CD4-positive, alpha-beta T cell treated with Interleukin-17A for 1 hour (primary cell): ENCODE measurements around the gene SORT1.
"Not testable (repeated sequence)": the region's sequence is repeated elsewhere in the genome, so short reads cannot be mapped to it uniquely, and the experiment has no call there.

Experiments used
- DNase-seq: peaks from one replicate; pipeline ENCODE4 v3.0.0-alpha.2; 2020

Gene SORT1

GRCh38 chr1:109327285-109327684 is 70.4 kb downstream of the SORT1 start:
- DNase-seq, result no peak

- no peak for DNase-seq
Measured at GRCh38 chr1:109322974-109323373, 74.7 kb downstream of the SORT1 start.

- DNase-seq, result no peak
Measured at GRCh38 chr1:109319114-109319513, 78.6 kb downstream of the SORT1 start.

GRCh38 chr1:109316506-109316905 is 81.2 kb downstream of the SORT1 start:
- DNase-seq, result no peak

- DNase-seq, result no peak
Measured at GRCh38 chr1:109315288-109315687, 82.4 kb downstream of the SORT1 start.

GRCh38 chr1:109314795-109315194 is 82.9 kb downstream of the SORT1 start:
- DNase-seq, result no peak

GRCh38 chr1:109312978-109313775 is 84.5 kb downstream of the SORT1 start:
- DNase-seq, result no peak

GRCh38 chr1:109312246-109312645 is 85.5 kb downstream of the SORT1 start:
- DNase-seq, result no peak

GRCh38 chr1:109309347-109309746 is 88.4 kb downstream of the SORT1 start:
- DNase-seq, result no peak

GRCh38 chr1:109307274-109308021 is 90.3 kb downstream of the SORT1 start:
- no peak for DNase-seq

- no peak for DNase-seq
Measured at GRCh38 chr1:109306832-109307273, 90.9 kb downstream of the SORT1 start, which contains the start of gene MYBPHL. MYBPHL (minus strand) TSS chr1:109307011; CDS start chr1:109306991, 20 bp downstream.

- DNase-seq, result not testable (repeated sequence)
Measured at GRCh38 chr1:109305991-109306390, 91.7 kb downstream of the SORT1 start.

GRCh38 chr1:109304226-109304920 is 93.3 kb downstream of the SORT1 start:
- DNase-seq, result no peak

GRCh38 chr1:109301874-109302273 is 95.8 kb downstream of the SORT1 start:
- DNase-seq, result no peak

- DNase-seq, result no peak
Measured at GRCh38 chr1:109300650-109301151, 97.0 kb downstream of the SORT1 start.

GRCh38 chr1:109299558-109300343 is 98.0 kb downstream of the SORT1 start:
- no peak for DNase-seq

GRCh38 chr1:109298666-109299557 is 98.8 kb downstream of the SORT1 start:
- DNase-seq, result no peak

- DNase-seq, result no peak
Measured at GRCh38 chr1:109296782-109297181, 100.9 kb downstream of the SORT1 start.

- DNase-seq, result no peak
Measured at GRCh38 chr1:109295712-109296415, 101.9 kb downstream of the SORT1 start.

GRCh38 chr1:109294481-109294880 is 103.2 kb downstream of the SORT1 start:
- DNase-seq, result no peak

- no peak for DNase-seq
Measured at GRCh38 chr1:109293026-109293425, 104.7 kb downstream of the SORT1 start.
